HG02938 (cell line): ENCODE data around the gene HTRA1.

Source experiments
- ATAC-seq: cut with Tn5 transposase; IDR thresholded peaks from one replicate; pipeline ENCODE4 v1.9.1; 2021; ENCODE audit warnings: mild to moderate bottlenecking, moderate library complexity; ENCODE audit not compliant: unreplicated experiment

HTRA1 gene

GRCh38 chr10:122454603-122455080 lies 6.7 kb upstream of the HTRA1 start, which contains the start of gene ARMS2:
ARMS2 (plus strand) TSS chr10:122454653; CDS start chr10:122454728, 75 bp downstream.
- no peak for ATAC-seq

DNA sequence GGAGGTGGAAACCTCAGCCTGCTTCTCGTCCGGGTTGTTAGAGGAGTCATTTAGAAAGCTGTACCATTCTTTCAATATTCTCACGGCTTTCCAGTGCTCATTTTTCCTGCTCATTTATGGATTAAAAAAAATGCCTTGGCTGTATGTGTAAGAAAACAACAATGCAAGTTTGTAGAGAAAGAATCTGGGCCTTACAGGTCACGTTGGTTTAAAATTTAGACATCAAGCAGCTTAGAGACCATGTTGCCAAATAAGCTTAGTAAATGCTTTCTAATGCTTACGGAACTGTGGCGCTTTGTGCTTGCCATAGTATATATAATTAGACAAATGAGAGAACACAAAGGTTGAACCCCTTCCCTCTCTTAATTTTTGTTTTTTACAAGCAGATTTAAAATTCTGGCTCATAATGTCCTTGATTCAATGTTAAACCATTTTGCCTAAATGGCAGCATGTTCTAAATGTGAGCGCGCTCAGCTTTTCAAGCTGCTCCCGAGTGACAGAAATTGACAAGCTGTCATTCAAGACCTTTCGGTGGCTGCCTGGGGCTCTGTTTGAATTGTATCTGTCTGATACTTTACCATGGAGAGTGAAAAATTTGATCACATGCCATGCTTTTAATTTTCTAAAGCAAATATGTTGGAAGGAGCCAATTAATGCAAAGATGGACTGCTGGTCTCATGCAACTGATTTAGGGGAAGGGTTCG lies 5.8 kb upstream of the HTRA1 start:
- ATAC-seq = no peak

DNA sequence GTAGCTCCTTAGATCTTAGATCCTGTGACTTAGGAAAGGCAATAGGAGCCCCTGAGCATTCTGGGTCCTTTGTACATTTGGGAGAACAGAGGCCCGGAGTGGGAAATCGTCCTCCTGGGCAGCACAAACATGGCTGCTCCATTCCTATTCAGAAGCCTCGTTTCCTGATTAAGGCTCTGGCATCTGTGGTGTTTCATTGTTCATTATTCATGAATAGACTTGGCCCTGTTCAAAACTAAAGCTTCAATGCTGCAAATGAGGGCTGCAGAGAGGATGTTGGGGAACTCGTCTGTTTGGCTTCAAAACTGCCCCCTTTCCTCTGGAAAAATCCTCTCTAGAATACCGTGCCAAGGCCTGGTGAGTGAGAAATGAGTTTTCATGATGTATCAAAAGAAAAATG lies 3.4 kb upstream of the HTRA1 start:
- ATAC-seq = no peak

DNA sequence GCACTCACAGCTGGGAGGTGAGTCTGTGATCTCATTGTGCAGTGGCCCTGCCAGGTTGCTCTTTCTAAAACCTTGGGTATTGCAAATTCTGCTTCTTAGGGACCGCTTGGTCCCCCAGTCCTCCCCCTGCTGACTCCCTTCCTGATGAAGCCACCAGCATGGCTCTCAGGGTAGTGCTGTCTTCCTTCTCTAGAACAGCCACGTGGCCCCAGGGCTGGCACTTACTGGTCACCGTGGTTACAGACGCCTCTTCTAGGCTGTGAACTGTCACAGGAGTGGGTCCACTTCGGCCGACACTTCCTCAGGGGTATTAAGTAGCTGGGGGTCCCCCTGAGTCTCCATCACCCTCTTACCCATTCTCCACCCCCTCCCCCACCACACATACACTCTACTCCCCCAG lies 2.7 kb upstream of the HTRA1 start:
- no peak for ATAC-seq

DNA sequence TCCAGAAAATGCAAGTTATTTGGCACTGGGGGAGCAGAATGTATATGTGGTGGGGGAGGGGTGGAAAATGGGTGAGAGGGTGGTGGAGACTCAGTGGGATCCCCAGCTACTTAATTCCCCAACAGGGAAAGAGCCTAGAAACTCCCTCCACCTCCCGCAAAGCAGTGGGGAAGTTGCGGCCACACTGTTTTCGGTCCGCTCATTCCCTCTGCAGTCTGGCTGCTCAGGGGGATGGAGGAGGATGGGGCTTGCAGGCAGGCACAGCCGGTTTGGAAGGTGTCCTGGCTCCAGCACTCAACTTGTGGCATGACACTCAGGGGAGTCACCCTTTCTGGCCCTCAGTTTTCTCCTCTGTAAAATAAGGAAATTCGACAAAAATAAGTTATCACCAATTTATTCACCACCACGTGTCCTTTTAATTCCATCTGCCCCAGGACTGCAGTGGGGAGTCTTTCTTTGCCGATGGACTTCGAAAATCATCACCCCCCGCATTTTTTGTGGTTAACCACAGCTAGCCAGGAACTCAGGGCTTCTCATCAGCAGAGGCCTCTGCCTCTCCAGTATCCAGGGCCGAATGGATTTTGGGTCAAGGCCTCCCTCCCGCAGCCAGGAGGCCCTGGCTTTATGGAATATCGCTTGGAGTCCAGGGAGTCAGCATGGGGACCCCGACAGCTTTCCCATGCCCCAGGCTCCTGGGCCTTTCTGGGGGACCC lies 1.6 kb upstream of the HTRA1 start:
- no peak for ATAC-seq

DNA sequence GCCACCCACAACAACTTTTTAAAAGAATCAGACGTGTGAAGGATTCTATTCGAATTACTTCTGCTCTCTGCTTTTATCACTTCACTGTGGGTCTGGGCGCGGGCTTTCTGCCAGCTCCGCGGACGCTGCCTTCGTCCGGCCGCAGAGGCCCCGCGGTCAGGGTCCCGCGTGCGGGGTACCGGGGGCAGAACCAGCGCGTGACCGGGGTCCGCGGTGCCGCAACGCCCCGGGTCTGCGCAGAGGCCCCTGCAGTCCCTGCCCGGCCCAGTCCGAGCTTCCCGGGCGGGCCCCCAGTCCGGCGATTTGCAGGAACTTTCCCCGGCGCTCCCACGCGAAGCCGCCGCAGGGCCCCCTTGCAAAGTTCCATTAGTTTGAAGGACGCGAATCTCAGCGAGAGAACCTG lies 461 bp upstream of the HTRA1 start:
- ATAC-seq = no peak

GRCh38 chr10:122461729-122462532 lies 578 bp downstream of the HTRA1 start:
- ATAC-seq = no peak

GRCh38 chr10:122462533-122463465 lies 1.4 kb downstream of the HTRA1 start:
- ATAC-seq = no peak

DNA sequence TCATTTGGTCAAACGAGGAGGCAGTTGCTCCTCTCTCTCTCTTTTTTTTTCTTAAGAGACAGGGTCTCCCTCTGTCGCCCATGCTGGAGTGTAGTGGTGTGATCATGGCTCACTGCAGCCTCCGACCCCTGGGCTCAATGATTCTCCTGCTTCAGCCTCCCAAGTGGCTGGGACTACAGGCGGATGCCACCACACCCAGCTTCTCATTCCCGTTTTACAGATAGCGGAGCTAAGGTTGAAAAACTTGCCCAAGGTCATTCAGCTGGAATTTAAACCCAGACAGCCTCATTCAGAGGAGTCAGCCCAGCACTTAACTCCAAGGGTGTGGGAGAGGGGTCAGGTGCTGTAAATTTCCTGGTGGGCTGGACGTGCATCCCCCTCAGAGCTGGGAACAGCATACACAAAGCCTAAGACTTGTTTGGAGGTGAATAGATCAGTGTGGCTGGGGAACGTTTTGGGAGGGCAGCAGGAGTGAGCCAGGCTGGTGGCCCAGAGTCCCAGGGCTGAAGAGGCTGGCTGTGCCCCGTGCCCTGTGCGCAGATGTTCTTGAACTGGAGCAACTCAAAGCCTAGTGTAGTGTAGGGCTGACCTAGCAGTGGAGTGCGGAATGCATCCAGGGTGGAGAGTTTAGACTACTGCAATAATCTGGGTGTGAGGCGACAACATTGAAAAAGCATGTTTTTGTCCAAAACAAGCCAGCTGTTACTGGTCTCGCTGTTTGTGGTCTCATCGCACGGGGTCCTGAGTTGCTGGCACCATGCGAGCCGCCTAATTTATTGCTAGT lies 2.3 kb downstream of the HTRA1 start:
- no peak for ATAC-seq

- ATAC-seq = no peak
Measured at GRCh38 chr10:122464250-122464510, 2.8 kb downstream of the HTRA1 start.

DNA sequence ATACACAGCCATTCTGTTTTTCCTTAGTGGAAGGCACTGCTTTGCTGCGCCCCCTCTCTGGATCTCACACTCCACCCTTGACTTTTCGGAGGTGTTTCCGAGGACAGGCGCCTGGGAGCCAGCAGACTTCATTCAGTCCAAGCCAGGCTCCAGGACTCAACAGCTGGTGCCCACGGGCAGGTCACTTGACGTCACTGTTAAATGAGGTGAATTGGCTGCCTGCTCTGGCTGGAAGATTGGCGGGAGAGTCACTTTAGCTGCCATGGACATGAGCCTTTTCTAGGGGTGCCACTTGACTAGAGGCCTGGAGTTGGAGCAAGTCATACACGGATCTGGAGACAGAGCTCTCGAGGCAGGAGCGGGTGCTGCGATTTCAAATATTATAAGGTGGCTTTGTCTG lies 3.2 kb downstream of the HTRA1 start:
- ATAC-seq = no peak

DNA sequence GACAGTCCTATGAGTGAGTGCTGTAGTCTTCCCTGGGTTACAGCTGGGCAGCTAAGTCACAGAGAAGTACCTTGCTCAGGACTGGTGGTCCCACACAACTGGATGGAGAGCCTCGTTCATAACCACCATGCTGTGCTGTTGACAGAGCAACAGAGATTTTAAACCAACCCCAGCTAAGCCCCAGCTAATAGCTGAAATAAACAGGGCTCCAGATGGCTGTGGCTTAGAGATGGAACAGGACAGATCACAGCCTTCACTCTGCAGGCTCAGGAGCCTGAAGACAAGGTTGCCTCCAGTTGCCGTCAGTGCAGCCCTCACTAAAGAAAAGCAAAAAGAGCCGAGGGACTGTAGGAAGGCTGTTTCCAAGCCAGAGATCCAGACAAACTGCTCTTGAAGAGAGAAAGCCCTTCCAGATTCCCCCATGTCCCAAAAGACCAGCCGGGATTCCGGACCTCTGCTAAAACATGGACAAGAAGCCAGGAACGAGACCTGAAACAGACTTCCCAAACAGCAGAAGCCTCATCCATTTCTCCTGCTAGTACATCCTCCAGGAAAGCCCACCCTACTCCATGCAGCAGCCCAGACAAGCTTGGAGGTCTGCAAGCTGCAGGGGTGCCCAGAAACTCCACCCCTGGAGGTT lies 4.2 kb downstream of the HTRA1 start:
- ATAC-seq = no peak

DNA sequence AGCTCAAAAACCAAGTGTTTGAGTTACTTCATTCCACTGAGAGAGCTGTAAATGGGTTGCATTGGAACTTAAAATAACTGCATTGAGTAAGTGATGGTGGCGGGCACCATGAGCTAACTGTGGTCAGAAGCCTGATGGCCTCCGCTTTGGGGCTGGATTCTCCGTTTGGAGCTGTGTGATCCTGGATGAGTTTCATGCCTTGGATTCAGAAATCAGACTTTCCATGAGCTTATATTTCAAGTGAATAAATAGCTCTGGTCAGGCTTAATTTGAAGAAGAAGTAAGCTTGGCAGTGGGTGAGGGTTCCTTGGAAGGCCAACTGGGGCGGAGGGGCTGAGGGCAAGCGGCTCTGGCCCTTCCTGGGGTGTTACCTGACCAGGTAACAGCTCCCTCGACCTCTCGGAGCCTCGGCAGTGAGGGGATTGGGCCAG lies 5.6 kb downstream of the HTRA1 start:
- no peak for ATAC-seq

- no peak for ATAC-seq
Measured at GRCh38 chr10:122467701-122468100, 6.3 kb downstream of the HTRA1 start.

GRCh38 chr10:122468307-122468925 lies 7.1 kb downstream of the HTRA1 start:
- ATAC-seq = no peak

DNA sequence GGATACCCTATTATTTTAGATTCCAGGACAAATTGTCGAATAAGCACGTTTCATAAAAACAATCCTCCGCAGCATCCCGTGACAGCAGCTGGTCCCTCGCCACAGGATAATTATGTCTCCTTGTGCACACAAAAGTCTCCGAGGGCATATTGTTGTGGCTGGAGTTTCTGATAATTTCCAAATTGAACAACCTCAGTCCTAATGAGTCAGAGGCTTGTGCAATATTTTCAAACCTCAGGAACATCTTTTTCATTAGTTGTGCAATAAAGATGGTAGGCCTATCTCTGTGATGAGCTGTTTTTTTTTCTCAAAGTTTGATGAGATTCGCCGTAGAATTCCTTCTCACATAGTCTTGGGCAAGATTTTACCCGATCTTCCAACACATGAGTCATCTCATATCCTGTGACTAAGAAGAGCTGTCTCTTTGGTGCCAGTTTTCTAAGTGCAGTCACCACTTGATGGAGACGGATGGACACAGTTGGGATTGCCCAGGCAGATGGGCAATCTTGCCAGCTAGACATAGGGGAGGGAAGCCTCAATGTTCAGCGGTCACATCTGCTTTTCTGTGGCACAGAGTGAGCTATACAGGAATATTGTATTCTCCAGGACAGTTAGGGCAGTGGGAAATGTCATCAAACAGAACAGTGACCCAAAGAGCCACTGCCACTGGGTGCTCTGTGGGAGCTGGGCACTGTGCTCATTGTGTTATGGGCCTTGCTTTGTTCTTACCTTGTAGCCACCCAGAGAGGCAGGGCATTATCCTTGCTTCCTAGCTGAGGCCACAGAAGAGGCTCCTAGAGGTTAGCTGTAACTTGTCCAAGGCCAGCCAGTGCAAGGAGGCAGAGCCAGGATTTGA lies 7.8 kb downstream of the HTRA1 start:
- no peak for ATAC-seq

DNA sequence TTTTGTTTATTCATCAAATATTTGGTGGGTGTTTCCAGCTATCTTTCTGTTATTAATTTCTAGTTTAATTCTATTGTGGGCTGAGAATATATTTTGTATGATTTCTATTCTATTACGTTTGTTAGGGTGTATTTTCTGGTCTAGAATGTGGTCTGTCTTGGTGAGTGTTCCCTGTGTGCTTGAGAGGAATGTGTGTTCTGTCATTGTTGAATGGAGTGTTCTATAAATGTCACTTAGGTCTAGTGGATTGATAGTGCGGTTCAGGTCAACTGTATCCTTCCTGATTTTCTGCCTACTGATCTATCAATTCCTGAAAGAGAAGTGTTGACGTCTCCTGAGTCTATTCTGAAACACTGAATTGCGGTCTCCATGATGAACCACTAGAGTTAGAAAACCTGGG lies 8.5 kb downstream of the HTRA1 start:
- no peak for ATAC-seq

DNA sequence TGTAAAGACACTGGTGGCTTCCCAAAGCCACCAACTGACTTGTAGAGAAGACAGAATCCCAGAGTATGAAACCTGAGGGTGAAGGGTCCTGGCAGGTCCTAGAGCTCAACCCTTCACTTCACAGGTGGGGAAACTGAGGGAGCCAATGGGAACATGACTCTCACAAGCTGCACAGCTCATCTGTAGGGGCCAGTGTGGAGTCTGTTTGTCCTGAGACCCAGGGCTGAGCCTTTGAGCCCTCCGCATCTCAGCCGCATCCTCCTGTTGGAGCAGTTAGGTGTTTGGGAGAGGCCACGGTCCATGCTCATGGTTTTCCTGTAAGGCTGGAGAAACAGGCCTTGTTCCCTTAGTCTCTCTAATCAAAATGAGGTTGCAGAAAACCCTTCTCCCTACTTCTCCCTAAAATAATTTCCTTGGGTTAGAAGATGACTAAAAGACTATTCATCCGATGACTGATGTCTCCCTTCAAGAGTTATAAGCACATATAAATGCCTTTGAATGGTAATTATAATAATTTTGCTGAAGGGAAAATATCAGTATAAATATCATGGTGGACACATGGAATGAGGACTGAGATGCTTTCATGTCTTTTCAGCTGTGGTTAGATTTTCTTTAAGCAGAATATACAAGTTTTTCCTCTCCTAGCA lies 10.3 kb downstream of the HTRA1 start:
- no peak for ATAC-seq
